ENCODE data around the gene COL4A1.

COL4A1 gene

GRCh38 chr13:110216398-110217041 is 90.4 kb downstream of the COL4A1 start:
- ATAC-seq = no peak

- no peak for ATAC-seq
These were observed 91.0 kb downstream of the COL4A1 start for GRCh38 chr13:110216006-110216397.

- ATAC-seq = no peak
These were observed 91.4 kb downstream of the COL4A1 start for GRCh38 chr13:110215606-110216005.

GRCh38 chr13:110214637-110215036 is 92.3 kb downstream of the COL4A1 start:
- ATAC-seq = no peak

GRCh38 chr13:110213461-110214074 is 93.4 kb downstream of the COL4A1 start:
- ATAC-seq = no peak

- no peak for ATAC-seq
These were observed 94.4 kb downstream of the COL4A1 start for GRCh38 chr13:110212529-110212928.

- ATAC-seq = no peak
These were observed 95.2 kb downstream of the COL4A1 start for GRCh38 chr13:110211735-110212134.

- ATAC-seq = no peak
These were observed 95.9 kb downstream of the COL4A1 start for GRCh38 chr13:110211046-110211445.

GRCh38 chr13:110210604-110210985 is 96.4 kb downstream of the COL4A1 start:
- no peak for ATAC-seq

- no peak for ATAC-seq
These were observed 96.9 kb downstream of the COL4A1 start for GRCh38 chr13:110209950-110210603.

- no peak for ATAC-seq
These were observed 98.8 kb downstream of the COL4A1 start for GRCh38 chr13:110208116-110208515.

GRCh38 chr13:110206996-110207395 is 100.0 kb downstream of the COL4A1 start:
- ATAC-seq = no peak

GRCh38 chr13:110206185-110206584 is 100.8 kb downstream of the COL4A1 start:
- no peak for ATAC-seq

- no peak for ATAC-seq
These were observed 105.8 kb downstream of the COL4A1 start for GRCh38 chr13:110201114-110201513.

- no peak for ATAC-seq
These were observed 106.6 kb downstream of the COL4A1 start for GRCh38 chr13:110200276-110200870.

- ATAC-seq = no peak
These were observed 107.7 kb downstream of the COL4A1 start for GRCh38 chr13:110199046-110199831.

- no peak for ATAC-seq
These were observed 109.5 kb downstream of the COL4A1 start for GRCh38 chr13:110197471-110197870.

GRCh38 chr13:110197026-110197425 is 109.9 kb downstream of the COL4A1 start:
- no peak for ATAC-seq

- ATAC-seq = no peak
These were observed 111.1 kb downstream of the COL4A1 start for GRCh38 chr13:110195547-110196485.

- no peak for ATAC-seq
These were observed 112.5 kb downstream of the COL4A1 start for GRCh38 chr13:110194451-110194850.

- ATAC-seq = no peak
These were observed 113.5 kb downstream of the COL4A1 start for GRCh38 chr13:110193491-110193890.

GRCh38 chr13:110192472-110192871 is 114.5 kb downstream of the COL4A1 start:
- ATAC-seq = no peak
